PC-3 (cell line): ENCODE measurements around the gene HOXD10.

ENCODE experiments used
- EZH2 ChIP-seq: fragments of 300-600 bp; sonication (generic); IDR thresholded peaks from one replicate; pipeline ENCODE4 v1.6.1; 2017; ENCODE audit warnings: antibody characterized with exemption, mild to moderate bottlenecking, low read length; ENCODE audit not compliant: unreplicated experiment
- EZH2phosphoT487 ChIP-seq: fragments of 300-600 bp; sonication (generic); IDR thresholded peaks from 2 replicates; pipeline ENCODE4 v1.6.1; 2018; ENCODE audit warnings: mild to moderate bottlenecking, antibody characterized with exemption, low read length, borderline replicate concordance
- TF ChIP-seq, protein P1 (sequence below): fragments of 300-600 bp; sonication (generic); conservative IDR thresholded peaks from 2 replicates; pipeline ENCODE4 v1.5.1; 2017; ENCODE audit warnings: antibody characterized with exemption, low read depth, mild to moderate bottlenecking, low read length

DNA sequence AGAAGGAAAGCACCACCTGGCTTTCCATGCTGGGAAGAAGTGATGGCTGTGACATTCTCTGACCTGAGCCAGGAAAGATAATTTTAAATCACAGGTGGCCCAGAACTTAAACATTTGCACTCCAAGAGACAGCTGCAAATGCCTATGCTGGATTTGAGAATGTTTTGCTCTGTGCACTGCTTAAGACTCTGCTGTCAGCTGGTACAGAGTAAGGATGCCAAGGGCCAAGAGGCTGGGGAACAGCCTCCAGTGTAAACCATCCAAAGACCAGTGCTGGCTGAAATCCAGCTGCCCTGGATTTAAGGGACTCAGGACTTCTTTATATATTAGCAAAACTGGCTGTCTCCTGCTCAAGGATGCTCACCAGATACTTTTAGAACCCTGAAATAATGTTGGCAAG, 16.8 kb downstream of the HOXD10 start:
- TF ChIP-seq, protein P1, sequence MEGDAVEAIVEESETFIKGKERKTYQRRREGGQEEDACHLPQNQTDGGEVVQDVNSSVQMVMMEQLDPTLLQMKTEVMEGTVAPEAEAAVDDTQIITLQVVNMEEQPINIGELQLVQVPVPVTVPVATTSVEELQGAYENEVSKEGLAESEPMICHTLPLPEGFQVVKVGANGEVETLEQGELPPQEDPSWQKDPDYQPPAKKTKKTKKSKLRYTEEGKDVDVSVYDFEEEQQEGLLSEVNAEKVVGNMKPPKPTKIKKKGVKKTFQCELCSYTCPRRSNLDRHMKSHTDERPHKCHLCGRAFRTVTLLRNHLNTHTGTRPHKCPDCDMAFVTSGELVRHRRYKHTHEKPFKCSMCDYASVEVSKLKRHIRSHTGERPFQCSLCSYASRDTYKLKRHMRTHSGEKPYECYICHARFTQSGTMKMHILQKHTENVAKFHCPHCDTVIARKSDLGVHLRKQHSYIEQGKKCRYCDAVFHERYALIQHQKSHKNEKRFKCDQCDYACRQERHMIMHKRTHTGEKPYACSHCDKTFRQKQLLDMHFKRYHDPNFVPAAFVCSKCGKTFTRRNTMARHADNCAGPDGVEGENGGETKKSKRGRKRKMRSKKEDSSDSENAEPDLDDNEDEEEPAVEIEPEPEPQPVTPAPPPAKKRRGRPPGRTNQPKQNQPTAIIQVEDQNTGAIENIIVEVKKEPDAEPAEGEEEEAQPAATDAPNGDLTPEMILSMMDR = no peak
- TF ChIP-seq EZH2 = no peak
- TF ChIP-seq EZH2phosphoT487 = no peak
